HEK293T (cell line): ENCODE measurements around the gene LPCAT1.

Experiments
- CTCF ChIA-PET: fragments of 350-600 bp; formaldehyde crosslinking; extraction: SDS; loops from one replicate; lab custom pipeline; 2021; ENCODE audit warnings: antibody characterized with exemption, inconsistent platforms; lab: Yijun Ruan, JAX
- POLR2A ChIA-PET: fragments of 350-600 bp; formaldehyde crosslinking; extraction: SDS; loops from one replicate; lab custom pipeline; 2020; ENCODE audit warnings: antibody characterized with exemption, inconsistent platforms; lab: Yijun Ruan, JAX
- DNase-seq: peaks from one replicate; pipeline ENCODE4 v3.0.0; 2012; ENCODE audit warnings: mixed read lengths; ENCODE audit errors: extremely low spot score
- ARNT ChIP-seq: fragments of 450-650 bp; IDR thresholded peaks from 2 replicates; pipeline ENCODE4 v1.6.1; 2017; ENCODE audit warnings: mild to moderate bottlenecking
- BHLHE40 ChIP-seq: fragments of 450-650 bp; IDR thresholded peaks from 2 replicates; pipeline ENCODE4 v1.6.1; 2016; ENCODE audit warnings: mild to moderate bottlenecking, moderate library complexity, borderline replicate concordance
- CTBP1 ChIP-seq: fragments of 450-650 bp; IDR thresholded peaks from 2 replicates; pipeline ENCODE4 v1.6.1; 2016; ENCODE audit warnings: borderline replicate concordance
- ELF4 ChIP-seq: fragments of 450-650 bp; IDR thresholded peaks from 2 replicates; pipeline ENCODE4 v1.6.1; 2017; ENCODE audit warnings: antibody characterized with exemption
- FOXA1 ChIP-seq: fragments of 450-650 bp; IDR thresholded peaks from 2 replicates; pipeline ENCODE4 v1.6.1; 2016; ENCODE audit warnings: mild to moderate bottlenecking
- FOXK2 ChIP-seq: fragments of 450-650 bp; IDR thresholded peaks from 2 replicates; pipeline ENCODE4 v1.6.1; 2016; ENCODE audit warnings: mild to moderate bottlenecking
- FOXM1 ChIP-seq: fragments of 450-650 bp; IDR thresholded peaks from 2 replicates; pipeline ENCODE4 v1.6.1; 2017; ENCODE audit warnings: mild to moderate bottlenecking, borderline replicate concordance
- HDGF ChIP-seq: fragments of 450-650 bp; IDR thresholded peaks from 2 replicates; pipeline ENCODE4 v1.6.1; 2017; ENCODE audit warnings: antibody characterized with exemption, borderline replicate concordance
- L3MBTL2 ChIP-seq: fragments of 450-650 bp; conservative IDR thresholded peaks from 2 replicates; pipeline ENCODE4 v1.6.1; 2016; ENCODE audit warnings: mild to moderate bottlenecking
- LEF1 ChIP-seq: fragments of 450-650 bp; IDR thresholded peaks from 2 replicates; pipeline ENCODE4 v1.6.1; 2017; ENCODE audit warnings: mild to moderate bottlenecking, borderline replicate concordance
- NFRKB ChIP-seq: fragments of 450-650 bp; IDR thresholded peaks from 2 replicates; pipeline ENCODE4 v1.6.1; 2016; ENCODE audit warnings: mild to moderate bottlenecking, moderate library complexity
- SP1 ChIP-seq: fragments of 450-650 bp; IDR thresholded peaks from 2 replicates; pipeline ENCODE4 v1.6.1; 2017
- SUZ12 ChIP-seq: fragments of 450-650 bp; IDR thresholded peaks from 2 replicates; pipeline ENCODE4 v1.6.1; 2016; ENCODE audit warnings: mild to moderate bottlenecking
- TARDBP ChIP-seq: fragments of 450-650 bp; IDR thresholded peaks from 2 replicates; pipeline ENCODE4 v1.6.1; 2016
- ZNF384 ChIP-seq: fragments of 450-650 bp; IDR thresholded peaks from 2 replicates; pipeline ENCODE4 v1.6.1; 2016
- TF ChIP-seq, protein P1 (sequence below): fragments of 450-650 bp; IDR thresholded peaks from 2 replicates; pipeline ENCODE4 v1.6.1; 2016

Gene LPCAT1

DNA sequence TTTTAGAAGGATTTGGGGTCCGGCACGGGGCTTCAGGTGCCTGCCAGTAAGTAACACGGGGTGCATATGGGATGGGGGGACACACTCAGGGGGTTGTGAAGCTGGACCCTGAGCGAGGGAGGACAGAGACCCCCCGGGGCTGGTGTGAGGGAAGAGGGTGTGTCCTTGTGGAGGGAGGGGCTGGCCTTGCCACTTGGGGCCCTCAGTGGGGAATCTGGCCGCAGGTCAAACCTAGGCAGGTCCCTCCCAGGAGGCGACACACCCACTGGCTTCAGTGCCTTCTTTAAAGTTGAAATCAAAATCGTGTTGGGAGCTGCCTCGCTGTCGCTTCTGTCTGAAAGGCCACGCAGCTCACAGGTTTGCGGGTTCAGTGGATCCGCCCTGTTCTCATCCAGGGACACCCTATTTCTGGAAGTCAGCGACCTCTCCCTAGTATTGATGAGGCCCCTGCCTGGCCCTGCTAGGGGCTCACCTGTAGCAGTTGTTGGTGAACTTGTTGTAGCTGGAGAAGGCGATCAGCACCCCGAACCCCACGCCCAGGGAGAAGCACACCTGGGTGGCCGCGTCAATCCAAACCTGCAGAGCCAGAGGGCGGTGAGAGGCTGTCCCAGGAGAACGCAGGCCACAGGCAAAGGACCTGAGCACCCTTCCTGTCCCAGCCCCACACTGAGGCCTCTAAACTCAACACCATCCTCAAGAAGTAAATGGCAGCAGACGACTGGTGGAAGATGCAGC lies 108.0 kb downstream of the LPCAT1 start:
- no peak for DNase-seq
- CTCF ChIA-PET = no interaction called here
- TF ChIP-seq TARDBP (no peak), FOXK2 (no peak), HDGF (no peak), ZNF384 (no peak), FOXM1 (no peak), ELF4 (no peak), ARNT (no peak), LEF1 (no peak), NFRKB (no peak), BHLHE40 (no peak), SUZ12 (no peak), SP1 (no peak), FOXA1 (no peak), L3MBTL2 (no peak), CTBP1 (no peak)
- TF ChIP-seq, protein P1, sequence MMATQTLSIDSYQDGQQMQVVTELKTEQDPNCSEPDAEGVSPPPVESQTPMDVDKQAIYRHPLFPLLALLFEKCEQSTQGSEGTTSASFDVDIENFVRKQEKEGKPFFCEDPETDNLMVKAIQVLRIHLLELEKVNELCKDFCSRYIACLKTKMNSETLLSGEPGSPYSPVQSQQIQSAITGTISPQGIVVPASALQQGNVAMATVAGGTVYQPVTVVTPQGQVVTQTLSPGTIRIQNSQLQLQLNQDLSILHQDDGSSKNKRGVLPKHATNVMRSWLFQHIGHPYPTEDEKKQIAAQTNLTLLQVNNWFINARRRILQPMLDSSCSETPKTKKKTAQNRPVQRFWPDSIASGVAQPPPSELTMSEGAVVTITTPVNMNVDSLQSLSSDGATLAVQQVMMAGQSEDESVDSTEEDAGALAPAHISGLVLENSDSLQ = no peak
- POLR2A ChIA-PET = no interaction called here

DNA sequence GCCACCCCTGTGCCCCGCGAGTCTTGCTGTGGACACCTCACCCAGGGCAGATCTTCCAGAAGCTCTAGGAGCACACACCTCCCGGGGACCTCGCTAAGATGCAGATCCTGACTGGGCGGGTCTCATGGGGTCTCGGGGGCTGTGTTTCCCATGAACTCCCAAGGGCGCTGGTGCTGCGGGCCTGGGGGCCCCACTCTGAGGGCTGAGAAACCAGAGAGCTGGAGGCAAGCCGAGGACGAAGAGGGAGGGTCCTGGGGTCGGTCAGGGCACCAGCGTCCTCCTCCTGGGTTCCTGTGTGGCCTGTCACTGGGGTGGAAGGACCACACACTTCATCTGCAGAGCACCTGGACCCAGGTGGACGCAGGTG lies 108.7 kb downstream of the LPCAT1 start:
- CTCF ChIA-PET = no interaction called here

DNA sequence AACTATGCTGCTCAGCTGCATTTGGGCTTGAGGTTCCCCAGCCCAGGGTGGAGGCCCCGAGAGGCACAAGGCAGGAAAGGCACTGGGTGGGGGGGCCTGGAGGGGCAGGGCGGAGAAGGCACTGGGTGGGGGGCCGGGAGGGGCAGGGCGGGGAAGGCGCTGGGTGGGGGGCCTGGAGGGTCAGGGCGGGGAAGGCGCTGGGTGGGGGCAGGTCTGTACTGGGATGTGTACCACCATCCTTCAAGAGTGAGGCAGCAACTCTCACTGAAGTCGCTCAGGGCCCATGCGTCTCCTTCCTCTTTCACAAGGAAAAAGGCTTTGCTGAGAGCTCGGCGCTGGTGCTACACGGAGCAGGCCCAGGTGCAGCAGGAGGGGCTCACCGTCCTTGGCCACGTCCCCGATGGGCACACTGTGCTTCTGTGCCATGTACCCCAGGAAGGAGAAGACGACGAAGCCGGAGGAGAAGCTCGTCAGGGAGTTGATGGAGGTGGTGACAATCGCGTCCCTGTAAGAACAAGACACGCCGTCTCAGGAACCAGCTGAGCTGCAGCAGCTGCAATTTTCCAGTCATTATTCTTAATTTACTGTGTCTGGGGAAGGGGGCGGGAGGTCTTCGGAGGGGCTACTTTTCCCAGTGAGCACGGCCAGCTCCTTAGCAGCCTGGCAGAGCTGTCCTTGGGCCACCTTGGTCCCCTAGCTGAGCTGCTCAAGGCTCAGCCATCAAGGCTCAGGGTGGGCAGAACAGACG lies 109.3 kb downstream of the LPCAT1 start:
- TF ChIP-seq FOXM1 = no peak
- no peak for TF ChIP-seq LEF1
- TF ChIP-seq BHLHE40 = no peak
- no peak for TF ChIP-seq CTBP1
- TF ChIP-seq TARDBP = no peak
- no peak for TF ChIP-seq ARNT
- no peak for TF ChIP-seq FOXK2
- TF ChIP-seq NFRKB = no peak
- TF ChIP-seq ELF4 = no peak
- TF ChIP-seq FOXA1 = no peak
- TF ChIP-seq, protein P1 = no peak
- no peak for TF ChIP-seq SP1
- TF ChIP-seq L3MBTL2 = no peak
- TF ChIP-seq ZNF384 = no peak
- no peak for TF ChIP-seq SUZ12
- no peak for TF ChIP-seq HDGF
- POLR2A ChIA-PET = no interaction called here
- CTCF ChIA-PET = no interaction called here
- DNase-seq = no peak

More for the DNA sequence above, 108.7 kb downstream of the LPCAT1 start:
- POLR2A ChIA-PET = no interaction called here
- TF ChIP-seq FOXM1 = no peak
- no peak for TF ChIP-seq SP1
- no peak for TF ChIP-seq LEF1
- TF ChIP-seq, protein P1 = no peak
- no peak for TF ChIP-seq ARNT
- TF ChIP-seq SUZ12 = no peak
- no peak for TF ChIP-seq L3MBTL2
- TF ChIP-seq ZNF384 = no peak
- no peak for TF ChIP-seq FOXK2
- TF ChIP-seq HDGF = no peak
- no peak for TF ChIP-seq FOXA1
- TF ChIP-seq ELF4 = no peak
- TF ChIP-seq CTBP1 = no peak
- TF ChIP-seq BHLHE40 = no peak
- DNase-seq = no peak

DNA sequence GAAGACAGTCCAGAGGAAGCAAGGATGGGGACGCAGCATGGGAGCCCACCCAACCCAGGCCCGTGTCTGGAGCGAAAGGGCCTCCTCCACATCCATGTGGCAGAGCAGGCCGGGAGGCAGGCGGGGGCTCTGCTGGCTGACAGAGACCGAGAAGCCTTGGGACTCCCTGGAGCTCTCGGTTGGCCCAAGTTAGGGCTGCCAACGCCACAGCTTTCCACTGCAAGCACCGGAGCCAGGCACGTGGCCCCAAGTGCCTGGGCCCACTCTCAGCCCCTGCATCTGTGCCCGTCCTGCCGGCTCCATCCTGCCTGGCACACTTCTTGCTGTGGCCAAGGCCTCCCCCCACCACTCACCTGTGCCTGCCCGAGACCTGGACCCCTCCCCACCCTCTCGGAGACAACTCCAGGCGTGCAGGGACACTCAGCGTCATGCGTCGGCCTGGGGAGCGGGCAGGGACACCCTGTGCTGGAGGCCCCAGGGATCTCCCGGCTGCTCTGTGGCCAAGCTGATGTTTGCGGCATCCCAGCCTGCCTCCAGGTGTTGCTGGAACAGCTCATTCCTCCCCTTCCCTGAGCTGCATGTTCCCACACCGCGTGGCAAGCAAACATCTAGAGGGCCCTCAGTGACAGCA lies 110.0 kb downstream of the LPCAT1 start:
- no peak for DNase-seq
- ChIA-PET CTCF (no interaction called here), POLR2A (no interaction called here)
- TF ChIP-seq FOXM1 = no peak

DNA sequence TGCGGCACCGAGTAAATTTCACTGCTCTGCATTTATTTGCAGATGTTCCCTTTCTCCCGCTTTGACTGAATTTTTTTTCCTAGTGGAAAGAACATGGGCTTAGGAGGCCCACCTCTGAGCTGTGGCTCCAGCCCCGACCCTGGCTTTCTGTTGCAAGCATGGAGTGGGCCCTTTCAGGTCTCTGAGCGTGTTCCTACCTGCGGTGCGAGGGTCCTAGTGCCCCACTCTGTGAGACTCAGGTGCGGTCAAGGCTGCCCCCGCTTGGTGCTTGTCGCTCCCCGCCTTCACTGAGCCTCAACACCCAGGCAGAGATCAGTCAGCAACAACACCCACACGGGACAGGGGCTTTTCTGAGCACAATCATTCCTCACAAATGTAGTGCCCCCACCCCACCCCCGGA lies 110.5 kb downstream of the LPCAT1 start:
- TF ChIP-seq CTBP1 = no peak
- no peak for TF ChIP-seq NFRKB
- TF ChIP-seq, protein P1 = no peak
- no peak for TF ChIP-seq ARNT
- no peak for TF ChIP-seq SUZ12
- no peak for TF ChIP-seq L3MBTL2
- no peak for DNase-seq
- POLR2A ChIA-PET = no interaction called here
- CTCF ChIA-PET = no interaction called here
